ENCODE data around the gene ANGPTL3.

DNA sequence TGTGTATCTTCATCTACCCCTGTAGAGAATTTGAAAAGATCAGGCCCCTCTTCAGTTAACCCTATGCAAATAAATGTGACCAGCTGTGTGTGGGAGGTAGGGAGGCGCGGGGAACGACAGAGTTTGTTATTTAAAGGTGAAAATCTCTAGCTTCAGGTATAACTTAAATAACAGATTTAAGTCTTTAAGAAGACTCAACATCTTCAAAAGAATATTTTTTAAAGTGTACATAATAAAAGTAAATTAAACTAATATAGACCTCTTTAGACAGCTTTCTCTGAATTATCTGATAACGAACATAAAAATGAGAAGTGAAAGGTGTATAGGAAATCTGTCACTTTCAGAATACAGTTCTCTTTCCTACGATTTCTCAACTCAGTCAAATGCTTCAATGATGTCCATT, 16.0 kb downstream of the ANGPTL3 start:
- TF ChIP-seq, protein P1, sequence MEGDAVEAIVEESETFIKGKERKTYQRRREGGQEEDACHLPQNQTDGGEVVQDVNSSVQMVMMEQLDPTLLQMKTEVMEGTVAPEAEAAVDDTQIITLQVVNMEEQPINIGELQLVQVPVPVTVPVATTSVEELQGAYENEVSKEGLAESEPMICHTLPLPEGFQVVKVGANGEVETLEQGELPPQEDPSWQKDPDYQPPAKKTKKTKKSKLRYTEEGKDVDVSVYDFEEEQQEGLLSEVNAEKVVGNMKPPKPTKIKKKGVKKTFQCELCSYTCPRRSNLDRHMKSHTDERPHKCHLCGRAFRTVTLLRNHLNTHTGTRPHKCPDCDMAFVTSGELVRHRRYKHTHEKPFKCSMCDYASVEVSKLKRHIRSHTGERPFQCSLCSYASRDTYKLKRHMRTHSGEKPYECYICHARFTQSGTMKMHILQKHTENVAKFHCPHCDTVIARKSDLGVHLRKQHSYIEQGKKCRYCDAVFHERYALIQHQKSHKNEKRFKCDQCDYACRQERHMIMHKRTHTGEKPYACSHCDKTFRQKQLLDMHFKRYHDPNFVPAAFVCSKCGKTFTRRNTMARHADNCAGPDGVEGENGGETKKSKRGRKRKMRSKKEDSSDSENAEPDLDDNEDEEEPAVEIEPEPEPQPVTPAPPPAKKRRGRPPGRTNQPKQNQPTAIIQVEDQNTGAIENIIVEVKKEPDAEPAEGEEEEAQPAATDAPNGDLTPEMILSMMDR (IDR thresholded peaks at IDR 0.05) = no peak
- no peak for TF ChIP-seq EZH2 (IDR thresholded peaks at IDR 0.05)
- no peak for TF ChIP-seq EZH2phosphoT487 (IDR thresholded peaks at IDR 0.05)

Data from neural progenitor cell (in vitro differentiated cells).